Gastrocnemius medialis (tissue), 4 donors: Measurements from ENCODE around the gene VPS18. TPM values are rescaled to one million over a fixed set of nuclear protein-coding genes. Genes with fewer than 3 reads are reported as not detected.

Source experiments
- ATAC-seq, 2 donors: fragments of 150-250 bp; one replicate each; pipeline ENCODE4 v1.9.1; 2016
- DNase-seq, 2 donors: peaks; one replicate each; pipeline ENCODE4 v3.0.0-alpha.2; 2019
- H3K27ac ChIP-seq, 4 donors: fragments of 200-600 bp; sonication (generic); 1 replicate in 1 of 4; 2 replicates in 3 of 4; pipeline ENCODE4 v1.5.1; 2016 to 2018; ENCODE audit warnings: mild to moderate bottlenecking in 2 of 4, moderate library complexity in 1 of 4
- H3K27me3 ChIP-seq, 3 donors: fragments of 200-600 bp; sonication (generic) in 2 of 3; 1 replicate in 1 of 3; 2 replicates in 2 of 3; pipeline versions ENCODE4 v1.5.1 to v1.6.0; 2016 to 2019; ENCODE audit warnings: mild to moderate bottlenecking in 1 of 3, moderate library complexity in 1 of 3
- H3K36me3 ChIP-seq, 2 donors: fragments of 200-600 bp; sonication (generic) in 1 of 2; one replicate each; pipeline ENCODE4 v1.5.1; 2017 to 2018
- H3K4me1 ChIP-seq, 2 donors: fragments of 200-600 bp; sonication (generic) in 1 of 2; one replicate each; pipeline ENCODE4 v1.5.1; 2016 to 2017; ENCODE audit warnings: mild to moderate bottlenecking in 2 of 2
- H3K4me3 ChIP-seq, 4 donors: fragments of 200-600 bp; sonication (generic) in 3 of 4; 1 replicate in 1 of 4; 2 replicates in 3 of 4; pipeline ENCODE4 v1.5.1; 2016 to 2019; ENCODE audit warnings: mild to moderate bottlenecking in 2 of 4
- H3K9me3 ChIP-seq, 3 donors: fragments of 200-600 bp; sonication (generic) in 2 of 3; 1 replicate in 1 of 3; 2 replicates in 2 of 3; pipeline ENCODE4 v1.5.1; 2016 to 2019
- POLR2A ChIP-seq, 2 donors: fragments of 450-650 bp; IDR thresholded peaks; one replicate each; pipeline ENCODE4 v1.6.1; 2017; ENCODE audit warnings: antibody characterized with exemption in 2 of 2, mild to moderate bottlenecking in 2 of 2, moderate library complexity in 2 of 2
- in situ Hi-C, 4 donors: fragments of 200-750 bp; cut with MboI; loops; one replicate each; pipeline versions ENCODE4 v1.15.0 to v1.8.0; 2017; ENCODE audit warnings: low sequenced_read_pairs in 4 of 4
- intact Hi-C: fragments of 100-400 bp; cut with DNase I; formaldehyde crosslinking; loops from one replicate; pipeline ENCODE4 v1.15.1; 2023; ENCODE audit warnings: low total_unique reads
- total RNA-seq, 4 donors: library from RNA; depleted of rRNA; stranded (reverse); fragments of >200 nt; gene quantifications; one replicate each; pipeline versions ENCODE4 v1.1.0 to v1.2.3, GENCODE V29; 2016
- TF ChIP-seq, protein P1 (sequence below), 5 experiments: fragments of 450-650 bp in 3 of 5; fragments of 200-600 bp in 2 of 5; sonication (generic) in 2 of 5; IDR thresholded peaks in 4 of 5; conservative IDR thresholded peaks in 1 of 5; 1 replicate in 4 of 5; 2 replicates in 1 of 5; pipeline ENCODE4 v1.5.1; 2016 to 2019; ENCODE audit warnings: antibody characterized with exemption in 5 of 5, mild to moderate bottlenecking in 3 of 5, moderate library complexity in 3 of 5

The VPS18 gene
- total RNA-seq, 4 donors from 2014 or later = 18.5 to 26.1 (median 19.3) TPM

DNA sequence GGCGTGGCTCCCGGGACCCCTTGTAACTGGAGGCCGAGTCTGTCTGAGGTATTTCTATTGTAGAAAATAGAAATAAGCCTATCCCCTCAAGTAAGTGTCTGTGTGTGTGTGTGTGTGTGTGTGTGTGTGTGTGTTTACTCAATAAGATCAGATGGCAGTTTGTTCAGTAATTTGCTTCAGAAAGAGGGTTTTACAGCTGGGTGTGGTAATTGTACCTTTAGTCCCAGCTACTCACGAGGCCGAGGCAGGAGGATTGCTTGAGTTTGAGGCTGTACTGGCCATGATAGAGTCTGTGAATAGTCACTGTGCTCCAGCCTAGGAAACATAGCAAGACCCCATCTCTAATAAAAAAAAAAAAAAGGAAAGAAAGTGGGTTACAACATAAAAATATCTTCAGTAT is 41.7 kb upstream of the VPS18 start:
- no peak for TF ChIP-seq POLR2A (IDR thresholded peaks at IDR 0.05)
- TF ChIP-seq, protein P1, sequence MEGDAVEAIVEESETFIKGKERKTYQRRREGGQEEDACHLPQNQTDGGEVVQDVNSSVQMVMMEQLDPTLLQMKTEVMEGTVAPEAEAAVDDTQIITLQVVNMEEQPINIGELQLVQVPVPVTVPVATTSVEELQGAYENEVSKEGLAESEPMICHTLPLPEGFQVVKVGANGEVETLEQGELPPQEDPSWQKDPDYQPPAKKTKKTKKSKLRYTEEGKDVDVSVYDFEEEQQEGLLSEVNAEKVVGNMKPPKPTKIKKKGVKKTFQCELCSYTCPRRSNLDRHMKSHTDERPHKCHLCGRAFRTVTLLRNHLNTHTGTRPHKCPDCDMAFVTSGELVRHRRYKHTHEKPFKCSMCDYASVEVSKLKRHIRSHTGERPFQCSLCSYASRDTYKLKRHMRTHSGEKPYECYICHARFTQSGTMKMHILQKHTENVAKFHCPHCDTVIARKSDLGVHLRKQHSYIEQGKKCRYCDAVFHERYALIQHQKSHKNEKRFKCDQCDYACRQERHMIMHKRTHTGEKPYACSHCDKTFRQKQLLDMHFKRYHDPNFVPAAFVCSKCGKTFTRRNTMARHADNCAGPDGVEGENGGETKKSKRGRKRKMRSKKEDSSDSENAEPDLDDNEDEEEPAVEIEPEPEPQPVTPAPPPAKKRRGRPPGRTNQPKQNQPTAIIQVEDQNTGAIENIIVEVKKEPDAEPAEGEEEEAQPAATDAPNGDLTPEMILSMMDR (IDR thresholded peaks at IDR 0.05 in 4 of 5, conservative IDR thresholded peaks at IDR 0.05 in 1 of 5) = no peak
- no peaks in the 10 kb centered on the region for H3K27me3 ChIP-seq
- H3K4me3 ChIP-seq = no peak overlapping the region
- no peaks in the 10 kb centered on the region for H3K4me1 ChIP-seq
- H3K36me3 ChIP-seq = no peaks in the 10 kb centered on the region
- ATAC-seq (no peak), DNase-seq (no peak)
- no peaks in the 10 kb centered on the region for H3K9me3 ChIP-seq
- in situ Hi-C loops = no loop called here
- intact Hi-C loops = no loop called here
- no peak overlapping the region for H3K27ac ChIP-seq

DNA sequence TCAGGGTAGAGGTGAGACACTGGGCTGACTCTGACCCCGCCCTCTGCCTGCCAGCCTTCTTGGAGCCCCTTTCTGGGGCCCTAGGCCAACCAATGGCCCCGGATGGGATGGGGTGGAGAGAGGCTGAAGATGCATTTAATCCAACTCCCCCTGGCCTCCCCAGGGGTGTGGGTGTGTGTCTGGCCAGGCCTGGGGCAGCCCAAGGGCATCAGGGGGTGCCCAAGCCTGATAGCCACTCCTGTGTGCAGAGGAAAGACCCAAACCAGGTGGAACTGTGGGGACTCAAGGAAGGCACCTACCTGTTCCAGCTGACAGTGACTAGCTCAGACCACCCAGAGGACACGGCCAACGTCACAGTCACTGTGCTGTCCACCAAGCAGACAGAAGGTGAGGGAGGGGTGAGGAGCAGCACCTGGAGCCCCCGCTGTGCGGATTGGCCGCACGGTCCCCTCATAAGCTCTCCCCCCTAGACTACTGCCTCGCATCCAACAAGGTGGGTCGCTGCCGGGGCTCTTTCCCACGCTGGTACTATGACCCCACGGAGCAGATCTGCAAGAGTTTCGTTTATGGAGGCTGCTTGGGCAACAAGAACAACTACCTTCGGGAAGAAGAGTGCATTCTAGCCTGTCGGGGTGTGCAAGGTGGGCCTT is 40.9 kb upstream of the VPS18 start:
- in situ Hi-C loops (no loop called here), intact Hi-C loops (no loop called here)
- Histone ChIP-seq H3K27me3 (no peaks in the 10 kb centered on the region), H3K36me3 (no peaks in the 10 kb centered on the region), H3K27ac (no peak overlapping the region), H3K4me3 (no peak overlapping the region), H3K9me3 (no peaks in the 10 kb centered on the region), H3K4me1 (no peaks in the 10 kb centered on the region)
- TF ChIP-seq, protein P1 (IDR thresholded peaks at IDR 0.05 in 4 of 5, conservative IDR thresholded peaks at IDR 0.05 in 1 of 5) = no peak
- no peak for TF ChIP-seq POLR2A (IDR thresholded peaks at IDR 0.05)
- no peak for DNase-seq
- ATAC-seq = no peak

DNA sequence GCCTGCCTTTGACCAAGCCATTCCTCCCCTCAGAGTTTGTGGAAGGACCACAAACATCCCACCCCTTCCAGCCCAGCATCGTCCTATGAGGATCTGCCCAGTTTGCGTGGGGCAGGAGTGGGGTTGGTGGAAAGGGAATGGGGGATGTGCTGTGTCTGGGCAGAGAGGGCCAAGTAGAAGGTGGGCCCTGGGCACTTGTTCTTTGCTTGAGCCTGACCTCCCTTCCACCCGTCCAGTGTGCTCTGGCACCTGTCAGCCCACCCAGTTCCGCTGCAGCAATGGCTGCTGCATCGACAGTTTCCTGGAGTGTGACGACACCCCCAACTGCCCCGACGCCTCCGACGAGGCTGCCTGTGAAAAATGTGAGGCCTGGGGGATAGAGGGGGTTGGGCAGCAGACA is 40.1 kb upstream of the VPS18 start:
- no peaks in the 10 kb centered on the region for H3K36me3 ChIP-seq
- in situ Hi-C loops = no loop called here

DNA sequence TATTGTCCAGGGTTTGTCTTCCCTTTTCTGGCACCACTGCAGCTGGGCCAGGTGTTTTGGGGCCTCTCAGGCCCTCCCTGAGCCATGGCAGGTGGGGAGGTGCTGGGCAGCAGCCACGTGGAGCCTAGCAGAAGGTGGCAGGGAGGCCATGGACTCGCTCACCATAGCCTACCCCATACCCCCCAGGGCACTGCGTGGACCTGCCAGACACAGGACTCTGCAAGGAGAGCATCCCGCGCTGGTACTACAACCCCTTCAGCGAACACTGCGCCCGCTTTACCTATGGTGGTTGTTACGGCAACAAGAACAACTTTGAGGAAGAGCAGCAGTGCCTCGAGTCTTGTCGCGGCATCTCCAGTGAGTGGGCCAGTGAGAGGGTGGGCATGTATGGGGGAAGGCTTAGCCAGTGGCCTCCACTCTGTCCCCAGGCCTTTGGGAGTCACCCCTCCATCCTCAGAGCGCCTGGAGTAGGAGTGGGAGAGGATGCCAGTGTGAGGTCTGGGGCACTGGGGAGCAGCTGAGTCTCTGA is 38.5 kb upstream of the VPS18 start:
- Histone ChIP-seq H3K27ac (no peak overlapping the region), H3K9me3 (no peaks in the 10 kb centered on the region), H3K4me3 (no peak overlapping the region), H3K4me1 (no peaks in the 10 kb centered on the region), H3K36me3 (no peaks in the 10 kb centered on the region), H3K27me3 (no peaks in the 10 kb centered on the region)
- TF ChIP-seq, protein P1 (IDR thresholded peaks at IDR 0.05 in 4 of 5, conservative IDR thresholded peaks at IDR 0.05 in 1 of 5) = no peak
- no peak for TF ChIP-seq POLR2A (IDR thresholded peaks at IDR 0.05)
- in situ Hi-C loops (loop anchor here in 1 of 4 donors (5.0 kb wide), 1 partner anchor 37 kb away; the partner anchor contains the start of gene VPS18), intact Hi-C loops (no loop called here)
- no peak for ATAC-seq
- DNase-seq = no peak

More for the DNA sequence above, 40.1 kb upstream of the VPS18 start:
- TF ChIP-seq, protein P1 (IDR thresholded peaks at IDR 0.05 in 4 of 5, conservative IDR thresholded peaks at IDR 0.05 in 1 of 5) = no peak
- TF ChIP-seq POLR2A (IDR thresholded peaks at IDR 0.05) = no peak
- DNase-seq (no peak), ATAC-seq (no peak)
- Histone ChIP-seq H3K27me3 (no peaks in the 10 kb centered on the region), H3K27ac (no peak overlapping the region), H3K4me1 (no peaks in the 10 kb centered on the region), H3K4me3 (no peak overlapping the region), H3K9me3 (no peaks in the 10 kb centered on the region)
- intact Hi-C loops = no loop called here
